ENCODE results near the gene SCT. TPM values are rescaled to one million over a fixed set of nuclear protein-coding genes. Genes with fewer than 3 reads are reported as not detected.

SCT gene
- total RNA-seq, 1 donor from 2014 or later, result 1.7 TPM

DNA sequence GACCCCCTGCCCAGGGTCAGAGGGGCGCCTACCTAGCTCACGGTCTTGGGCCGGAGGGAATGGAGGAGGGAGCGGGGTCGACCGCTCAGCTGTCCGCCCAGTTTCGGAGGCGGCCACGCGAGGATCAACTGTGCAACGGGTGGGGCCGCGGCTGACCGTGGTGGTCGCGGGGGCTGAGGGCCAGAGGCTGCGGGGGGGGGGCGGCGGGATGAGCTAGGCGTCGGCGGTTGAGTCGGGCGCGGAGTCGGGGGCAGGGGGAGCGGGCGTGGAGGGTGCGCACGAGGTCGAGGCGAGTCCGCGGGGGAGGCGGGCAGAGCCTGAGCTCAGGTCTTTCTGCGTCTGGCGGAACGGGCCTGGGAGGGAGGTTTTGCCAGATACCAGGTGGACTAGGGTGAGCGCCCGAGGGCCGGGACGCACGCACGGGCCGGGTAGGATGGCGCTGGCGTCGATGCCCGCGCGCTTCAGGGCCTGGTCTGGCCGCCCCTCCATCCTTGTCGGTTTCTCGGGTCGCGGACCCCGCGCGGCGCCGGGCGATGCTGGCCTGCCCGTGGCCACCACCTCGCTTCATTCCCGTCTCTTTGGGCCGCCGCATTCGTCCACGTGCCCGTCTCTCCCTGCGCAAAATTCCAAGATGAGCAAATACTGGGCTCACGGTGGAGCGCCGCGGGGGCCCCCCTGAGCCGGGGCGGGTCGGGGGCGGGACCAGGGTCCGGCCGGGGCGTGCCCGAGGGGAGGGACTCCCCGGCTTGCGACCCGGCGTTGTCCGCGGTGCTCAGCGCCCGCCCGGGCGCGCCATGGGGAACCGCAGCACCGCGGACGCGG lies 9.7 kb upstream of the SCT start, which contains the start of gene DRD4:
TSS of gene DRD4 (plus strand) at position 759 of the 822 bp plus-strand sequence. CDS start at position 795, 36 bp downstream.
- Mint-ChIP-seq H3K9me3 (no peaks in the 10 kb centered on the region), H3K27ac (peak within 1 kb of the TSS; percentile 8), H3K36me3 (peaks cover 5% of the 10 kb centered on the region), H3K4me3 (peak within 1 kb of the TSS; percentile 58), H3K4me1 (peaks cover 16% of the 10 kb centered on the region), H3K27me3 (ENCODE audit: low read depth) (peaks cover 55% of the 10 kb centered on the region)
- DNase-seq (ENCODE audit: low spot score in 2 of 2, unreplicated experiment in 2 of 2), result no peak
- TF ChIP-seq, protein P1, sequence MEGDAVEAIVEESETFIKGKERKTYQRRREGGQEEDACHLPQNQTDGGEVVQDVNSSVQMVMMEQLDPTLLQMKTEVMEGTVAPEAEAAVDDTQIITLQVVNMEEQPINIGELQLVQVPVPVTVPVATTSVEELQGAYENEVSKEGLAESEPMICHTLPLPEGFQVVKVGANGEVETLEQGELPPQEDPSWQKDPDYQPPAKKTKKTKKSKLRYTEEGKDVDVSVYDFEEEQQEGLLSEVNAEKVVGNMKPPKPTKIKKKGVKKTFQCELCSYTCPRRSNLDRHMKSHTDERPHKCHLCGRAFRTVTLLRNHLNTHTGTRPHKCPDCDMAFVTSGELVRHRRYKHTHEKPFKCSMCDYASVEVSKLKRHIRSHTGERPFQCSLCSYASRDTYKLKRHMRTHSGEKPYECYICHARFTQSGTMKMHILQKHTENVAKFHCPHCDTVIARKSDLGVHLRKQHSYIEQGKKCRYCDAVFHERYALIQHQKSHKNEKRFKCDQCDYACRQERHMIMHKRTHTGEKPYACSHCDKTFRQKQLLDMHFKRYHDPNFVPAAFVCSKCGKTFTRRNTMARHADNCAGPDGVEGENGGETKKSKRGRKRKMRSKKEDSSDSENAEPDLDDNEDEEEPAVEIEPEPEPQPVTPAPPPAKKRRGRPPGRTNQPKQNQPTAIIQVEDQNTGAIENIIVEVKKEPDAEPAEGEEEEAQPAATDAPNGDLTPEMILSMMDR (IDR thresholded peaks at IDR 0.05; ENCODE audit: unreplicated experiment), result no peak

DNA sequence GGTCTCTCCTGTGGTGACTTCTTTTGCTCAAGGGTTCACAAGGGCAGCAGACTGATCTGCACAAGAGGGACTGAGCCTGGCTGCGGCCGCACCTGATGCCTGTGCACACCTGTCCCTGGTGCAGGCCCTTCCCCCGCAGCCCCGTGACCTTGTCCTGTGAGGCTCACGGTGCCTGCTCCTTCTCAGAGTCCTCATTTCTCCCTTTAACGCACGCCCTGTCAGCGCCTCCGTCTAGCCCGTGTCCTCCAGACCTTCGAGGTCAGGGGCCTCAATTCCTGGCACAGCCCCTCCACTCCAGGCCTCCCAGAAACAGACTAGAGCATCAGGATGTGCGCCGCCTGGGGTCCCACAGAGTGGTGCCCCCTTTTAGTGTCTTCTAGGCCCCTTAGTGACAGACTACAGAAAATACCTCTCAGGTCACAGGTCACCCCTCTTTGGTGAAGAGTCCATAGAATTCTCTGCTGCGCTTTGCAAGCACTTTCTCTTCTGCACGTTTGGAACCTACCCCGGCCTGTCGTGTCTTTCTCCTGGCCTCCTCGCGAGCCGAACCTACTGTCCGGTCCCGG lies 9.0 kb upstream of the SCT start:
- TF ChIP-seq, protein P1 (IDR thresholded peaks at IDR 0.05; ENCODE audit: unreplicated experiment), result no peak
- peaks cover 53% of the 10 kb centered on the region for H3K27me3 Mint-ChIP-seq (ENCODE audit: low read depth)
- no peak for DNase-seq (ENCODE audit: low spot score in 2 of 2, unreplicated experiment in 2 of 2)
- H3K4me3 Mint-ChIP-seq, result no peak overlapping the region
- peaks cover 5% of the 10 kb centered on the region for H3K36me3 Mint-ChIP-seq
- H3K9me3 Mint-ChIP-seq, result no peaks in the 10 kb centered on the region
- H3K27ac Mint-ChIP-seq, result no peak overlapping the region
- H3K4me1 Mint-ChIP-seq, result peaks cover 16% of the 10 kb centered on the region

DNA sequence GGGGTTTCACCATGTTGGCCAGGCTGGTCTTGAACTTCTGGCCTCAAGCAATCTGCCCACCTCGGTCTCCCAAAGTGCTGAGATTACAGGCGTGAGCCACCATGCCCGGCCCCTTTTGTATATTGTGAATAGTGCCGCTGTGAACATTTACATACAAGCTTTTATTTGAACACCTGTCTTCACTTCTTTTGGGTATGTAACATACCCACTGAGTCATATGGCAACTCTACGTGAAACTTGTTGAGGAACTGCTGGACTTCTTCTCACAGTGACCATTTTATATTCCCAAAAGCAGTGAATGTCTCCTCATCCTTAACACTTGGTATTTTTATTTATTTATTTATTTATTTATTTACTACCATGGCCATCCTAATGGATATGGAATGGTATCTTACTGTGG lies 3.9 kb upstream of the SCT start:
- no peaks in the 10 kb centered on the region for H3K9me3 Mint-ChIP-seq
- peaks cover 4% of the 10 kb centered on the region for H3K4me1 Mint-ChIP-seq
- TF ChIP-seq, protein P1 (IDR thresholded peaks at IDR 0.05; ENCODE audit: unreplicated experiment), result no peak
- peaks cover 14% of the 10 kb centered on the region for H3K36me3 Mint-ChIP-seq
- H3K4me3 Mint-ChIP-seq, result no peak overlapping the region
- no peak for DNase-seq (ENCODE audit: low spot score in 2 of 2, unreplicated experiment in 2 of 2)
- no peak overlapping the region for H3K27ac Mint-ChIP-seq
- peaks cover 35% of the 10 kb centered on the region for H3K27me3 Mint-ChIP-seq (ENCODE audit: low read depth)

DNA sequence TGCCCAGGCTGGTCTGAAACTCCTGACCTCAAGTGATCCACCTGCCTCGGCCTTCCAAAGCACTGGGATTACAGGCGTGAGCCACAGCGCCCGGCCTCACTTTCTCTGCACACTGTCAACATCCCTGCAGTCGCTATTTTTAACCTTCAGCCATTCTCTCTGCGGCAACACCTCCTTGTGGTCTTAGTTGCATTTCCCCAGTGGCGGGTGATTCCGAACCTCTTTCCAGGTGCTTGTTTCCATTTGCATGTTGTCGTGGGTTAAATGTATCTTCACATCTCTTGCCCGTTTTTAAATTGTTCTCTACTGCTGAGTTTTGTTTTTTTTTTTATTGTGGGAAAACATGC lies 2.2 kb upstream of the SCT start:
- Mint-ChIP-seq H3K4me1 (peaks cover 4% of the 10 kb centered on the region), H3K27me3 (ENCODE audit: low read depth) (peaks cover 22% of the 10 kb centered on the region), H3K27ac (no peak overlapping the region), H3K4me3 (no peak overlapping the region), H3K9me3 (no peaks in the 10 kb centered on the region), H3K36me3 (peaks cover 12% of the 10 kb centered on the region)
- DNase-seq (ENCODE audit: low spot score in 2 of 2, unreplicated experiment in 2 of 2), result no peak
- TF ChIP-seq, protein P1 (IDR thresholded peaks at IDR 0.05; ENCODE audit: unreplicated experiment), result no peak

DNA sequence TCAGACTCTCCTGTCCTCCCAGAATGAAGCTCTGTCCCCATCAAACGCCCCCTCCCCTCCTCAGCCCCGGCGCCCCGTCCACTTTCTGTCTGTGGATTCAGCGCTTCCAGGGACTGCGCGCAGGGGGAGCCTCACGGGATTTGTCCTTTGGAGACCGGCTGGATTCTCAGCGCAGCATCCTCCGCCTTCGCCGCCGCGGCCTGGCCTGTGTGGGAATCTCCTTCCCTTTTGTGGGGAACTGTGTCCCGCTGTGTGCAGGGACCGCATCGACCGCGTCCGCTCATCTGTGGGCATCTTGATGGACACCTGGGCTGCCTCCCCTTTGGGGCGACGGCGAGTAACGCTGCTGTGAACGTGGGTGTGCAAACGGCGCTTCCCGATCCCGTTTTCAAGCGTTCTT lies 1.1 kb upstream of the SCT start:
- TF ChIP-seq, protein P1 (IDR thresholded peaks at IDR 0.05; ENCODE audit: unreplicated experiment), result no peak
- H3K27ac Mint-ChIP-seq, result no peak overlapping the region
- peaks cover 4% of the 10 kb centered on the region for H3K4me1 Mint-ChIP-seq
- H3K36me3 Mint-ChIP-seq, result peaks cover 12% of the 10 kb centered on the region
- peaks cover 22% of the 10 kb centered on the region for H3K27me3 Mint-ChIP-seq (ENCODE audit: low read depth)
- no peaks in the 10 kb centered on the region for H3K9me3 Mint-ChIP-seq
- peak overlapping the region; percentile 38 for H3K4me3 Mint-ChIP-seq
- DNase-seq (ENCODE audit: low spot score in 2 of 2, unreplicated experiment in 2 of 2), result peak in 1 of 2 experiments; percentile 19
